Embryonic facial prominence (tissue), 1 donor: ENCODE data around the gene CENPN.

Experiments used
- DNase-seq: peaks from one replicate; pipeline ENCODE4 v3.0.0-alpha.2; 2016; ENCODE audit errors: extremely low spot score

The CENPN gene

GRCh38 chr16:81029930-81030604 lies 23.1 kb downstream of the CENPN start:
- DNase-seq: no peak

GRCh38 chr16:81035398-81035974 lies 28.5 kb downstream of the CENPN start, which contains the start of gene ATMIN:
Gene ATMIN, plus strand, starts transcription at chr16:81035842. Its CDS starts 29 bp downstream, at chr16:81035871.
- DNase-seq: peak; percentile 68

- no peak for DNase-seq
These were observed 29.1 kb downstream of the CENPN start for GRCh38 chr16:81035975-81036750.

- DNase-seq: no peak
These were observed 29.8 kb downstream of the CENPN start for GRCh38 chr16:81036751-81037350.

GRCh38 chr16:81040131-81040530 lies 33.1 kb downstream of the CENPN start:
- no peak for DNase-seq

GRCh38 chr16:81040842-81041241 lies 33.8 kb downstream of the CENPN start:
- DNase-seq: no peak

GRCh38 chr16:81041696-81042095 lies 34.7 kb downstream of the CENPN start:
- DNase-seq: no peak

GRCh38 chr16:81042821-81043220 lies 35.8 kb downstream of the CENPN start:
- no peak for DNase-seq

GRCh38 chr16:81053761-81054160 lies 46.7 kb downstream of the CENPN start:
- DNase-seq: no peak

- no peak for DNase-seq
These were observed 53.7 kb downstream of the CENPN start for GRCh38 chr16:81060576-81061306.

- DNase-seq: no peak
These were observed 54.3 kb downstream of the CENPN start for GRCh38 chr16:81061307-81061640.

- no peak for DNase-seq
These were observed 55.0 kb downstream of the CENPN start for GRCh38 chr16:81061871-81062608.

- DNase-seq: no peak
These were observed 59.7 kb downstream of the CENPN start for GRCh38 chr16:81066681-81067080.

- no peak for DNase-seq
These were observed 60.2 kb downstream of the CENPN start for GRCh38 chr16:81067166-81067565.

GRCh38 chr16:81069063-81069462 lies 62.0 kb downstream of the CENPN start:
- no peak for DNase-seq

GRCh38 chr16:81070979-81071378 lies 64.0 kb downstream of the CENPN start:
- DNase-seq: no peak

GRCh38 chr16:81071805-81072204 lies 64.8 kb downstream of the CENPN start:
- DNase-seq: no peak

GRCh38 chr16:81073560-81074330 lies 66.7 kb downstream of the CENPN start:
- no peak for DNase-seq

GRCh38 chr16:81076566-81077075 lies 69.6 kb downstream of the CENPN start:
- peak; percentile 84 for DNase-seq
